HepG2 (cell line): Measurements from ENCODE around the gene COL4A3. TPM values are rescaled to one million over a fixed set of nuclear protein-coding genes. Genes with fewer than 3 reads are reported as not detected.

ENCODE experiments used
- BRCA1 ChIP-seq: sonication (generic); formaldehyde crosslinking; IDR thresholded peaks from 2 replicates; pipeline ENCODE4 v1.4.0; 2020; ENCODE audit warnings: missing genetic modification reagents
- DMAP1 ChIP-seq: IDR thresholded peaks from 2 replicates; pipeline ENCODE4 v1.6.1; 2016
- FOXP1 ChIP-seq, 2 experiments: fragments of 450-650 bp in 1 of 2; IDR thresholded peaks; 2 replicates each; pipeline ENCODE4 v1.6.1; 2017 to 2018; ENCODE audit warnings: antibody characterized with exemption in 1 of 2
- HMG20A ChIP-seq: IDR thresholded peaks from 2 replicates; pipeline ENCODE4 v1.6.1; 2016; ENCODE audit warnings: borderline replicate concordance
- KLF16 ChIP-seq, 2 experiments: sonication (generic) in 1 of 2; formaldehyde crosslinking in 1 of 2; IDR thresholded peaks; 2 replicates each; pipeline versions ENCODE4 v1.6.1 to v1.8.0; 2016 to 2023; ENCODE audit warnings: missing genetic modification reagents in 2 of 2, missing compliant biosample characterization in 1 of 2
- MAFG ChIP-seq: sonication (generic); formaldehyde crosslinking; IDR thresholded peaks from 2 replicates; pipeline ENCODE4 v1.5.1; 2020; ENCODE audit warnings: mild to moderate bottlenecking, missing genetic modification reagents
- PITX1 ChIP-seq: sonication (generic); formaldehyde crosslinking; IDR thresholded peaks from 2 replicates; pipeline ENCODE4 v1.5.1; 2020; ENCODE audit warnings: mild to moderate bottlenecking, missing genetic modification reagents
- RBM22 ChIP-seq: fragments of 200-400 bp; formaldehyde crosslinking; optimal IDR thresholded peaks from 2 replicates; pipeline ENCODE3; 2017; ENCODE audit warnings: mild to moderate bottlenecking, low read length, moderate library complexity
- RXRB ChIP-seq: IDR thresholded peaks from 2 replicates; pipeline ENCODE4 v1.6.1; 2016; ENCODE audit warnings: borderline replicate concordance, missing genetic modification reagents, missing compliant biosample characterization
- TEAD3 ChIP-seq: optimal IDR thresholded peaks from 2 replicates; pipeline ENCODE3; 2016; ENCODE audit warnings: borderline replicate concordance
- ZGPAT ChIP-seq: IDR thresholded peaks from 2 replicates; pipeline ENCODE4 v1.6.1; 2016; ENCODE audit warnings: mild to moderate bottlenecking
- ZNF362 ChIP-seq: sonication (generic); formaldehyde crosslinking; IDR thresholded peaks from 2 replicates; pipeline ENCODE4 v1.4.0; 2020; ENCODE audit warnings: missing genetic modification reagents, mild to moderate bottlenecking, borderline replicate concordance
- ZNF367 ChIP-seq: sonication (generic); formaldehyde crosslinking; IDR thresholded peaks from 2 replicates; pipeline ENCODE4 v1.4.0; 2020; ENCODE audit warnings: missing genetic modification reagents, borderline replicate concordance
- ZNF530 ChIP-seq: sonication (generic); formaldehyde crosslinking; IDR thresholded peaks from 2 replicates; pipeline ENCODE4 v1.5.0; 2020; ENCODE audit warnings: low read depth, mild to moderate bottlenecking, missing genetic modification reagents
- ZNF720 ChIP-seq: sonication (generic); formaldehyde crosslinking; IDR thresholded peaks from 2 replicates; pipeline ENCODE4 v1.4.0; 2020; ENCODE audit warnings: missing genetic modification reagents
- ZNF747 ChIP-seq: sonication (generic); formaldehyde crosslinking; IDR thresholded peaks from 2 replicates; pipeline ENCODE4 v1.8.1; 2023; ENCODE audit warnings: missing genetic modification reagents, mild to moderate bottlenecking, borderline replicate concordance
- ZNF749 ChIP-seq: sonication (generic); formaldehyde crosslinking; IDR thresholded peaks from 2 replicates; pipeline ENCODE4 v1.8.0; 2022; ENCODE audit warnings: mild to moderate bottlenecking, missing genetic modification reagents, moderate library complexity, borderline replicate concordance
- ZNF784 ChIP-seq: sonication (generic); formaldehyde crosslinking; IDR thresholded peaks from 2 replicates; pipeline ENCODE4 v1.5.1; 2020; ENCODE audit warnings: missing genetic modification reagents, mild to moderate bottlenecking, borderline replicate concordance
- ZSCAN9 ChIP-seq: IDR thresholded peaks from 2 replicates; pipeline ENCODE4 v1.6.1; 2016; ENCODE audit warnings: borderline replicate concordance
- polyA plus RNA-seq, 8 experiments: library from polyadenylated mRNA; depleted of rRNA in 3 of 8; stranded (reverse) in 7 of 8; unstranded in 1 of 8; fragments of >200 nt; fragmentation: Illumina TruSeq in 4 of 8; extraction: Trizol in 4 of 8; gene quantifications; 2 replicates each; pipeline versions ENCODE4 v1.2.1 to v1.2.3, GENCODE V29; 2011 to 2016; ENCODE audit warnings: low read depth in 4 of 8, missing spikeins in 1 of 8, mixed read lengths in 1 of 8; ENCODE audit not compliant: insufficient read depth in 1 of 8
- total RNA-seq, 5 experiments: library from RNA; depleted of rRNA; stranded (reverse); fragments of >200 nt; fragmentation: Illumina TruSeq; extraction: Trizol; gene quantifications; 2 replicates each; pipeline ENCODE4 v1.2.3, GENCODE V29; 2016; ENCODE audit warnings: low read depth in 1 of 5
- TF ChIP-seq, protein P1 (sequence below): sonication (generic); formaldehyde crosslinking; IDR thresholded peaks from 2 replicates; pipeline ENCODE4 v1.4.0; 2020; ENCODE audit warnings: mild to moderate bottlenecking, missing genetic modification reagents, borderline replicate concordance
- TF ChIP-seq, protein P2 (sequence below): sonication (generic); formaldehyde crosslinking; IDR thresholded peaks from 2 replicates; pipeline ENCODE4 v1.4.0; 2020; ENCODE audit warnings: mild to moderate bottlenecking, missing genetic modification reagents
- TF ChIP-seq, protein P3 (sequence below): sonication (generic); formaldehyde crosslinking; IDR thresholded peaks from 2 replicates; pipeline ENCODE4 v1.5.0; 2020; ENCODE audit warnings: missing genetic modification reagents
- TF ChIP-seq, protein P4 (sequence below): sonication (generic); formaldehyde crosslinking; IDR thresholded peaks from 2 replicates; pipeline ENCODE4 v1.4.0; 2020; ENCODE audit warnings: missing genetic modification reagents; ENCODE audit errors: not compliant biosample characterization

COL4A3 gene
- total and polyA plus RNA-seq, 2 of the 13 experiments (the other 11 are each of a cell fraction or from before 2014, with no cell fraction given) = 0.02 TPM; not detected in 1

- TF ChIP-seq ZGPAT (peak; percentile 58), ZNF784 (no peak), RXRB (CRISPR knock-in tag) (peak; percentile 9; the same call in 1 of the 2 replicates), ZNF530 (CRISPR knock-in tag) (no peak), ZNF747 (CRISPR knock-in tag) (no peak), ZNF749 (CRISPR knock-in tag) (no peak), RBM22 (no peak), PITX1 (CRISPR knock-in tag) (no peak), TEAD3 (no peak), DMAP1 (CRISPR knock-in tag) (peak; percentile 41; the same call in 1 of the 2 replicates), ZNF720 (CRISPR knock-in tag) (no peak), HMG20A (no peak), FOXP1 (IDR thresholded peaks at IDR 0.05) (no peak), FOXP1 (CRISPR knock-in tag; IDR thresholded peaks at IDR 0.05) (peak; percentile 27; the same call in 1 of the 2 replicates), MAFG (CRISPR knock-in tag) (no peak), ZSCAN9 (CRISPR knock-in tag) (peak; percentile 39; the same call in 1 of the 2 replicates), ZNF362 (CRISPR knock-in tag) (peak; percentile 91), BRCA1 (CRISPR knock-in tag) (no peak), ZNF367 (no peak), KLF16 (CRISPR knock-in tag; IDR thresholded peaks at IDR 0.05) (no peak)
- TF ChIP-seq, protein P1, sequence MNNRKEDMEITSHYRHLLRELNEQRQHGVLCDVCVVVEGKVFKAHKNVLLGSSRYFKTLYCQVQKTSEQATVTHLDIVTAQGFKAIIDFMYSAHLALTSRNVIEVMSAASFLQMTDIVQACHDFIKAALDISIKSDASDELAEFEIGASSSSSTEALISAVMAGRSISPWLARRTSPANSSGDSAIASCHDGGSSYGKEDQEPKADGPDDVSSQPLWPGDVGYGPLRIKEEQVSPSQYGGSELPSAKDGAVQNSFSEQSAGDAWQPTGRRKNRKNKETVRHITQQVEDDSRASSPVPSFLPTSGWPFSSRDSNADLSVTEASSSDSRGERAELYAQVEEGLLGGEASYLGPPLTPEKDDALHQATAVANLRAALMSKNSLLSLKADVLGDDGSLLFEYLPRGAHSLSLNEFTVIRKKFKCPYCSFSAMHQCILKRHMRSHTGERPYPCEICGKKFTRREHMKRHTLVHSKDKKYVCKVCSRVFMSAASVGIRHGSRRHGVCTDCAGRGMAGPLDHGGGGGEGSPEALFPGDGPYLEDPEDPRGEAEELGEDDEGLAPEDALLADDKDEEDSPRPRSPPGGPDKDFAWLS = no peak
- TF ChIP-seq, protein P2, sequence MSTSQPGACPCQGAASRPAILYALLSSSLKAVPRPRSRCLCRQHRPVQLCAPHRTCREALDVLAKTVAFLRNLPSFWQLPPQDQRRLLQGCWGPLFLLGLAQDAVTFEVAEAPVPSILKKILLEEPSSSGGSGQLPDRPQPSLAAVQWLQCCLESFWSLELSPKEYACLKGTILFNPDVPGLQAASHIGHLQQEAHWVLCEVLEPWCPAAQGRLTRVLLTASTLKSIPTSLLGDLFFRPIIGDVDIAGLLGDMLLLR (CRISPR knock-in tag) = no peak
- TF ChIP-seq, protein P3, sequence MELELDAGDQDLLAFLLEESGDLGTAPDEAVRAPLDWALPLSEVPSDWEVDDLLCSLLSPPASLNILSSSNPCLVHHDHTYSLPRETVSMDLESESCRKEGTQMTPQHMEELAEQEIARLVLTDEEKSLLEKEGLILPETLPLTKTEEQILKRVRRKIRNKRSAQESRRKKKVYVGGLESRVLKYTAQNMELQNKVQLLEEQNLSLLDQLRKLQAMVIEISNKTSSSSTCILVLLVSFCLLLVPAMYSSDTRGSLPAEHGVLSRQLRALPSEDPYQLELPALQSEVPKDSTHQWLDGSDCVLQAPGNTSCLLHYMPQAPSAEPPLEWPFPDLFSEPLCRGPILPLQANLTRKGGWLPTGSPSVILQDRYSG = no peak
- TF ChIP-seq, protein P4, sequence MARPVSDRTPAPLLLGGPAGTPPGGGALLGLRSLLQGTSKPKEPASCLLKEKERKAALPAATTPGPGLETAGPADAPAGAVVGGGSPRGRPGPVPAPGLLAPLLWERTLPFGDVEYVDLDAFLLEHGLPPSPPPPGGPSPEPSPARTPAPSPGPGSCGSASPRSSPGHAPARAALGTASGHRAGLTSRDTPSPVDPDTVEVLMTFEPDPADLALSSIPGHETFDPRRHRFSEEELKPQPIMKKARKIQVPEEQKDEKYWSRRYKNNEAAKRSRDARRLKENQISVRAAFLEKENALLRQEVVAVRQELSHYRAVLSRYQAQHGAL (CRISPR knock-in tag) = no peak
Measured at GRCh38 chr2:227339098-227339599, 174.7 kb downstream of the COL4A3 start (continued).
